ENCODE measurements around the gene WDR1. TPM values are rescaled to one million over a fixed set of nuclear protein-coding genes. Genes with fewer than 3 reads are reported as not detected.
"Not testable (repeated sequence)": the region's sequence is repeated elsewhere in the genome, so short reads cannot be mapped to it uniquely, and the experiment has no call there.

Gene WDR1
- total RNA-seq, 1 donor from 2014 or later: 264 TPM

DNA sequence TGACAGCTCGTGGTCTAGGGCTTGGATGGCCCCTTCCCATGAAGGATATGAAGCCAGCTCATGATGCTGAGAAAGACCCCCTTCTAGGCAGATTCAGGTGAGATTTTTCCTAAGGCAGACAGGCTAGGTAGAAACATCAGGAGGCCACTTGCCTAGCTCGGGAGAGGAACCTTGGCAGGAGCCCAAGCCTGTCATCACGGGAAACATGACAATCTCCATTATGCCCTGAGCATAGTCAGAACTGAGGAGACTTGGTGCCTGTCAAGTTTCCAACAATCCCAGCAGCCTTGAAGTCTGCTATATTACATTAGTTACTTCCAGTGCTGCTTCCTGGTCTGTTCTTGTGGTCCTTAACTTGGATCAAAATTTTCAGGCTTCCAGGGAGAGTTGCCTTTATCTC is 18.7 kb upstream of the WDR1 start:
- ATAC-seq (no peak), DNase-seq (ENCODE audit: low spot score) (no peak)
- intact Hi-C loops (cut with DNase I): no loop called here

GRCh38 chr4:10134141-10134540 is 17.5 kb upstream of the WDR1 start:
- no peak for DNase-seq (ENCODE audit: low spot score)
- intact Hi-C loops (cut with DNase I): no loop called here
- no peak for ATAC-seq

DNA sequence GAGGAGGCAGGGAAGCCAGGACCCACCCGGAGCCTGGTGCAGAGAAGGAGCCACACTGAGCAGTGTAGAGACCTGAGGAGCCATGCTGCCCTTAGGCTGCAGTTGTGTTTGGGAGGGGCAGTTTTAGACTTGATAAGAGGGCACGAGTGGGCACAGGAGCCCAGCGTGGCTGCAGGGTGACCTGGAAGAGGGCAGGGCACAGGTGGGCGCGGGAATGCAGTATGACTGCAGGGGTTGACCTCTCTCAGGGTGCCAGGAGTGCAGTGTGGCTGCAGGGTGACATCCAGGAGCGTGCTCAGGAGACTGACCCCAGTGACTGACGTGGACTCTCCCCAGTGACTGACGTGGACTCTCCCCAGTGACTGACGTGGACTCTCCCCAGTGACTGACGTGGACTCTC is 14.6 kb upstream of the WDR1 start:
- ATAC-seq: no peak
- DNase-seq (ENCODE audit: low spot score): no peak
- intact Hi-C loops (cut with DNase I): no loop called here

- ATAC-seq: peak; percentile 58
- intact Hi-C loops (cut with DNase I): no loop called here
These were observed 13.7 kb upstream of the WDR1 start for GRCh38 chr4:10130178-10130888.

DNA sequence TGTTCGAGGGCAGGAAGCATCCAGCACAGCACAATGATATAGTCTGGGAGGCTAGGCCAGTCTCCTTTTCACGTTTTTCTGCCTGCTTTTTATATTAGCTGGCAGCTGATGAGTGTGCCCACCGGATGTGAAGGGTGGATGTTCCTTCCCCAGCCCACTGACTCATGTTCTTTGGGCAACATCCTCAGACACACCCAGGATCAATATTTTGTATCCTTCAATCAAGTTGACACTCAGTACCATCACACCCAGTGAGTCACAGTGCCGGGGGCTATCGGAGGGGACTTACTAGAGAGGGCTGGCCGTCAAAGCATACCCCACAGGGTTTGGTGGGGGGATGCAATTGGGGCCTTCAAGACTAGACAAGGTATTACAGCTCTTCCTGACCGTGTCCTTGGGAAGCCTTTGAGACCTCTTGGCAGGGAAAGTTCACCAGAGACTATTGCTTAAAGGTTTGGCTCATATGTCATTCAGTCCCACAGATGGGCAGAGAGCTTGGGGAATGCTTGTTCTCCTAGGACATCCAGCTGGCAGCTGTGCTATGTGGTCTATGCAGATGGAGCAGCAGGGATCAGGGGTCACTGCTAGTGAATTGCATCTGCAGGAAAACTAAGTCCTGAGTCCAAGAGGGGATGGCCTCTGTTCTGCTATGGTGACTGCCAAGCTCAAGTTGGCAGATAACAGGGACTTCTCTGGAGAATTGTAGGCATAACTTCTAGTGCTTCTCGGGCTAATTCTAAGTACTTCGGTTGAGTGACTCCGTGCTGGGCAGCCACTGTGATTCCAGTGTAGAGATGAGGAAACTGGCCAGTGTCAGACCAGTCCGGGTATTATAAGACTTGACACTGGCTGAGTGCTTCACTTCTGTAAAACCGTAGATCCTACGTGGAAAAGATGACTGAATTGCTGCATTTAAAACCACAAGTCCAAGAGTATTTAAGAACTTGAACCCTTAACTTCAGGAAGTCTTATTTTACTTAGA is 12.9 kb upstream of the WDR1 start:
- intact Hi-C loops (cut with DNase I): no loop called here
- no peak for DNase-seq (ENCODE audit: low spot score)
- peak; percentile 67 for ATAC-seq

More at GRCh38 chr4:10130178-10130888, 13.7 kb upstream of the WDR1 start:
- DNase-seq (ENCODE audit: low spot score): no peak

GRCh38 chr4:10128761-10129160 is 12.2 kb upstream of the WDR1 start:
- intact Hi-C loops (cut with DNase I): no loop called here
- DNase-seq (ENCODE audit: low spot score) (no peak), ATAC-seq (no peak)

- intact Hi-C loops (cut with DNase I); ATAC-seq: not testable (repeated sequence)
These were observed 10.9 kb upstream of the WDR1 start for GRCh38 chr4:10127531-10127930.

DNA sequence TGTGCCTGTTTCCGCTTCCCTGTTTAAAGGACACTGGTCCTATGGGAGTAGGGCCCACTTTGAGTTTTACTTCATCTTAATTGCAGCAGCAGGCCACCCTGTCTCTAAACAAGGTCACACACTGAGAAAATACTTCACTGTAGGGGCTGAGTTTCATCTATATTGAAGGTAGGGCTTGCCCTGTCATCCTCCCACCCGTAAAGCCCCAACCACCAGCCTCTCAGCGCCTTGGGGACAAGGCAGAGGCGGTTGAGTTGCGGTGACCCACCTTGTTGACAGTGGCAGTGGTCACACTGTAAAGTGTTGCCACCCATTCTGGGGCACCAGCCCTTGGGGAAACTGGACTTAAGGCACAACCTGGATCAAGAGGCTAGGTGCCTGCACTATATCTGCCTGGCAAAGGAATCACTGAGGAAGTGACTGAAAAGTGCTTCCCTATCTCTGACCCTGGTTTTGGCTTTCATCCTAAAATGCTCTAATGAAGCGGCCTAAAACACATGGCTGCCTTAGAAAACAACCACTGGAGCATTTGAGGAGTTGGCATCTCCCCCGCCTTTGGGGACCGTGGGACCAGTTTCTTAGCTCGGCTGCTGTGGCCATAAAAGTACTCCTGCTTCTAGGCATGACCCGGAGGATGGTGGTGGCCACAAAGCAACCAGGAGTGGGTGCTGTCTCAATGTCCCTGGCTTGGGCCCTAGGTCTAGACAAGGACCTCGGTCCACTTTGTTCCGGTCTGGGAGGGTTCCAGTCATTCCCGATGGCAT is 7.8 kb upstream of the WDR1 start:
- intact Hi-C loops (cut with DNase I): no loop called here
- peak; percentile 20 for ATAC-seq
- DNase-seq (ENCODE audit: low spot score): no peak

More at GRCh38 chr4:10127531-10127930, 10.9 kb upstream of the WDR1 start:
- DNase-seq (ENCODE audit: low spot score): not testable (repeated sequence)

GRCh38 chr4:10123227-10124101 is 6.9 kb upstream of the WDR1 start:
- ATAC-seq (peak; percentile 38), DNase-seq (ENCODE audit: low spot score) (no peak)
- intact Hi-C loops (cut with DNase I): no loop called here

DNA sequence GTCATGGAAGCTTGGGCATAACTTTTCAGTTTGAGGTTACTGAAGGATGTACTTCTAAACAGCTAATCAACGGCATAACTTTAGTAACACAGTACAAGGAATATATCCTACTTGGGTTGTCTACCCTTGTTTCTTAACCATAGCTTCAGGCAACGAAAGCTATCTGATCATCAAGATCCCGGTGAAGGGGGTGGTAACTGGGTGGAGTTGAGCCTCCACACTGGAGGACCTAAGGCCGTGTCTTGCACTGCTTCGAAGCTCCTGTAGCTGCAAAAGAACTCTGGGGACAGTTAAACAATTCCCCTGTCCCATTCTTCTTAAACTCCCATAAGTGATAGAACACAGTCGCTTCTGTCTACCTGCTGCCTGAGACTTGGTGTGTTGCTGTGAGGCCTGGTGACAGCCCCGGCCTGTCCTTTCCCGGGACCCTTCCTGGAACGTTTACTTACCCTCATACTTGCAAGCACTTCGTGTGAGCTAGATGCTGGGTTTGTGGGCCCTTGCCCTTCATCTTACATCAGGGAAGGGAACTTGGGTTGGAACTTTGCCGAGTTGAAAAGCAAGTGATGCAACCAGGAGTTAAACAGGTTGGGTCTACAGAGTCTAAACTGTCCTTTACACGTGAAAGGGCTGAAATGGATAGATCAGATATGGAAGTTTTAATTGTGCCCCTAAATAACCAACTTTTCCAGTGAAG is 5.8 kb upstream of the WDR1 start:
- ATAC-seq: no peak

GRCh38 chr4:10121568-10122208 is 5.1 kb upstream of the WDR1 start:
- DNase-seq (ENCODE audit: low spot score): no peak
- intact Hi-C loops (cut with DNase I): no loop called here
- ATAC-seq: no peak

More for the DNA sequence above, 5.8 kb upstream of the WDR1 start:
- intact Hi-C loops (cut with DNase I): no loop called here
- DNase-seq (ENCODE audit: low spot score): no peak

GRCh38 chr4:10120943-10121567 is 4.5 kb upstream of the WDR1 start:
- ATAC-seq (no peak), DNase-seq (ENCODE audit: low spot score) (no peak)
- intact Hi-C loops (cut with DNase I): no loop called here

- intact Hi-C loops (cut with DNase I): no loop called here
- ATAC-seq: no peak
- no peak for DNase-seq (ENCODE audit: low spot score)
These were observed 3.2 kb upstream of the WDR1 start for GRCh38 chr4:10119773-10120172.

- no peak for ATAC-seq
- DNase-seq (ENCODE audit: low spot score): no peak
- intact Hi-C loops (cut with DNase I): no loop called here
These were observed 2.7 kb upstream of the WDR1 start for GRCh38 chr4:10119278-10119677.

DNA sequence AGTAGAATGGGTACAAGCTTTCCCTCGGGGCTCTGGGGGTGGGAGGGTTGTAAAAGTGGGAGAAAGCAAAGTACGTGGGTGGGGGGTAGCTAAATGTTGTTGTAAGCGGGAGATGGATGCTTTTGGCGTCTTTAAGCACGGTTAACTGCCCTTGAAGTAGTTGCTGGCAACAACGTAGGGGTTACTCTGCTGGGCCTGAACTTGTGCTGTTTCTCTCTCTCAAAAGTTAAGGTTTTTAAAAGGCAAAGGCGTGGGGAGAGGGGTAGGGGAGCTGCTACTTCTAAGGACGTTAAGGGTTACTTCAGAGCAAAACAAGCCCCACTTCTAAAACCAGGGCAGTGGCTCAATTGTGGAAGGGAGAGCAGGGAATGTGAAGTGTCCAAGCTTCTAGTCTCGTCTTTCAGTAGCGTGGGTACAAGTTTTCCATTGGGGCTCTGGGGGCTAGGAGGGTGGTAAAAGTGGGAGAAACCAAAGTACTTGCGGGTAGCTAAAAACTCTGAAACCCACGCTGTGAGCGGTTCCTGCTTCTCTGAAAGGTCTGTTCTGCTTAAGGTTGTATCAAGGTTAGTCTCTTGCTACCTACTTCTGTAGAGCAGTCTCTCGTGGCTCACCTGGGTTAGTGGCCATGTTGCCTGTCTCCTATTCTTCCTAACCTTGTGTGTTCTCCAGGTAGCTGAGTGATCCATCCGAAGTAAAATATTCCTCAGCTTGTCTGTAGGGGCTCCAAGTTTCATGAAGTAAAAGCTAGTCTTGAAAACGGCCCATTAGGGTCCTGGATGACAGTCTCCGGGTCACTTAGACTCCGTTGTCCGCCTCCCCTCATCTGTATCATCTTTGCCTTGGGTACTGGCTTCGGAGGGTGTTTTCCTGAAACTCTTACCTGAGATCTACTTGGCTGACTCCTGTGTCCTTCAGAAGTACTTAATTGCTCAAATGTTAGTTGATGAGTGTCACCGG is 1.7 kb upstream of the WDR1 start:
- ATAC-seq (no peak), DNase-seq (ENCODE audit: low spot score) (no peak)
- intact Hi-C loops (cut with DNase I): no loop called here

Data from sciatic nerve (tissue), 2 donors.